Keratinocyte (primary cell): ENCODE data around the gene ST8SIA1. TPM values are rescaled to one million over a fixed set of nuclear protein-coding genes. Genes with fewer than 3 reads are reported as not detected.
A peak's percentile ranks its signal among the peaks of the same experiment; 100 is the strongest.

Experiments used
- DNase-seq: peaks from one replicate; pipeline ENCODE4 v3.0.0-alpha.2; 2011; ENCODE audit warnings: low read depth, missing footprints, low spot score
- FAIRE-seq: peaks from 2 replicates; lab custom pipeline; 2011; peaks lifted over from hg19 to GRCh38; lab: Jason Lieb, UNC
- H2AFZ ChIP-seq: 2 replicates; pipeline ENCODE4 v1.6.0; 2012; ENCODE audit warnings: low read length, control low read depth, inconsistent platforms; ENCODE audit not compliant: control insufficient read depth
- H3K27ac ChIP-seq: 2 replicates; pipeline ENCODE4 v1.5.1; 2011; ENCODE audit warnings: low read length; ENCODE audit not compliant: control insufficient read depth, insufficient read depth
- H3K27me3 ChIP-seq: 3 replicates; pipeline ENCODE4 v1.6.0; 2011; ENCODE audit warnings: low read length; ENCODE audit not compliant: control insufficient read depth, insufficient read depth; ENCODE audit errors: extremely low read depth
- H3K36me3 ChIP-seq, 2 experiments: 2 replicates in 1 of 2; 3 replicates in 1 of 2; pipeline ENCODE4 v1.5.1; 2011; ENCODE audit warnings: low read length in 2 of 2, mild to moderate bottlenecking in 1 of 2; ENCODE audit not compliant: control insufficient read depth in 2 of 2, insufficient read depth in 2 of 2; ENCODE audit errors: extremely low read depth in 1 of 2
- H3K4me1 ChIP-seq: 3 replicates; pipeline ENCODE4 v1.5.1; 2011; ENCODE audit warnings: low read length; ENCODE audit not compliant: control insufficient read depth, insufficient read depth; ENCODE audit errors: extremely low read depth
- H3K4me2 ChIP-seq: 3 replicates; pipeline ENCODE4 v1.6.0; 2011; ENCODE audit warnings: low read depth, low read length; ENCODE audit not compliant: control insufficient read depth, insufficient read depth; ENCODE audit errors: extremely low read depth
- H3K4me3 ChIP-seq, 3 experiments: fragments of 200-600 bp in 1 of 3; sonication (generic) in 1 of 3; 2 replicates in 2 of 3; 3 replicates in 1 of 3; pipeline ENCODE4 v1.5.1; 2011 to 2016; ENCODE audit warnings: low read length in 3 of 3, mild to moderate bottlenecking in 3 of 3, control low read depth in 2 of 3, inconsistent platforms in 1 of 3, low read depth in 1 of 3, mixed read lengths in 1 of 3, mixed run types in 1 of 3, moderate library complexity in 1 of 3; ENCODE audit not compliant: control insufficient read depth in 2 of 3, insufficient read depth in 2 of 3; ENCODE audit errors: extremely low read depth in 1 of 3
- H3K79me2 ChIP-seq: 2 replicates; pipeline ENCODE4 v1.6.0; 2012; ENCODE audit warnings: low read length; ENCODE audit not compliant: control insufficient read depth, insufficient read depth
- H3K9ac ChIP-seq: 3 replicates; pipeline ENCODE4 v1.6.0; 2011; ENCODE audit warnings: low read length; ENCODE audit not compliant: control insufficient read depth, insufficient read depth; ENCODE audit errors: extremely low read depth
- H3K9me1 ChIP-seq: 3 replicates; pipeline ENCODE4 v1.6.0; 2011; ENCODE audit warnings: low read length; ENCODE audit not compliant: control insufficient read depth, insufficient read depth; ENCODE audit errors: extremely low read depth
- H3K9me3 ChIP-seq: 2 replicates; pipeline ENCODE4 v1.5.1; 2012; ENCODE audit warnings: low read depth, low read length; ENCODE audit not compliant: control insufficient read depth
- H4K20me1 ChIP-seq: 3 replicates; pipeline ENCODE4 v1.6.0; 2011; ENCODE audit warnings: low read length; ENCODE audit not compliant: control insufficient read depth, insufficient read depth; ENCODE audit errors: extremely low read depth
- CTCF ChIP-seq, 3 experiments: IDR thresholded peaks in 1 of 3; conservative IDR thresholded peaks in 1 of 3; optimal IDR thresholded peaks in 1 of 3; 2 replicates in 2 of 3; 3 replicates in 1 of 3; pipeline versions ENCODE3 to v1.5.1; 2011; ENCODE audit warnings: low read length in 3 of 3, mild to moderate bottlenecking in 3 of 3, moderate library complexity in 2 of 3, control low read depth in 1 of 3, inconsistent platforms in 1 of 3; ENCODE audit not compliant: insufficient read depth in 2 of 3; ENCODE audit errors: extremely low read depth in 1 of 3
- EZH2 ChIP-seq: IDR thresholded peaks from one replicate; pipeline ENCODE4 v1.6.1; 2012; ENCODE audit warnings: inconsistent platforms, mild to moderate bottlenecking, low read length, moderate library complexity
- dilution Hi-C: fragments of 300-500 bp; cut with MboI; formaldehyde crosslinking; loops from one replicate; pipeline ENCODE4 v1.7.0; 2020; ENCODE audit warnings: low sequenced_read_pairs; ENCODE audit not compliant: extremely low pct_ligation_motif_present
- polyA plus RNA-seq, 5 experiments: library from polyadenylated mRNA; depleted of rRNA in 3 of 5; stranded (reverse) in 3 of 5; stranded (forward) in 1 of 5; unstranded in 1 of 5; fragments of >200 nt; gene quantifications; 1 replicate in 1 of 5; 2 replicates in 3 of 5; 3 replicates in 1 of 5; pipeline versions ENCODE4 v1.2.1 to v1.2.3, GENCODE V29; 2011 to 2012; ENCODE audit warnings: missing spikeins in 2 of 5, low read depth in 1 of 5, low replicate concordance in 1 of 5

Gene ST8SIA1
- polyA plus RNA-seq, 1 donor (not counting 4 experiments of a cell fraction or from before 2014, with no cell fraction given) = 0.50 TPM

- no peaks in the 10 kb centered on the region for H3K9me1 ChIP-seq
- no peaks in the 10 kb centered on the region for H3K27me3 ChIP-seq
- H3K9me3 ChIP-seq = no peaks in the 10 kb centered on the region
- no peak overlapping the region for H2AFZ ChIP-seq
- FAIRE-seq (peak; percentile 79), DNase-seq (no peak)
- dilution Hi-C loops = no loop called here
- H4K20me1 ChIP-seq = no peaks in the 10 kb centered on the region
- no peaks in the 10 kb centered on the region for H3K36me3 ChIP-seq
- H3K9ac ChIP-seq = no peak overlapping the region
- no peaks in the 10 kb centered on the region for H3K4me1 ChIP-seq
- H3K4me3 ChIP-seq = no peak overlapping the region
- TF ChIP-seq EZH2 (no peak), CTCF (optimal IDR thresholded peaks at IDR 0.05 in 1 of 3, IDR thresholded peaks at IDR 0.05 in 1 of 3, conservative IDR thresholded peaks at IDR 0.05 in 1 of 3; ENCODE audit: extremely low read depth in 1 of 3, insufficient read depth in 2 of 3, low read length in 3 of 3) (no peak)
- no peak overlapping the region for H3K27ac ChIP-seq
- no peak overlapping the region for H3K4me2 ChIP-seq
- no peaks in the 10 kb centered on the region for H3K79me2 ChIP-seq
Measured at GRCh38 chr12:22215467-22216253, 118.8 kb downstream of the ST8SIA1 start.

GRCh38 chr12:22211128-22211527 is 123.4 kb downstream of the ST8SIA1 start:
- no peak for FAIRE-seq

More at GRCh38 chr12:22211128-22211527, 123.4 kb downstream of the ST8SIA1 start:
- Histone ChIP-seq H3K36me3 (no peaks in the 10 kb centered on the region), H3K4me3 (no peak overlapping the region), H2AFZ (no peak overlapping the region), H3K9me3 (no peaks in the 10 kb centered on the region), H3K27me3 (no peaks in the 10 kb centered on the region), H3K9ac (no peak overlapping the region), H3K4me1 (peaks cover 6% of the 10 kb centered on the region), H3K9me1 (no peaks in the 10 kb centered on the region), H3K4me2 (no peak overlapping the region), H4K20me1 (no peaks in the 10 kb centered on the region), H3K27ac (no peak overlapping the region), H3K79me2 (no peaks in the 10 kb centered on the region)
- TF ChIP-seq EZH2 = no peak
- no peak for TF ChIP-seq CTCF (optimal IDR thresholded peaks at IDR 0.05 in 1 of 3, IDR thresholded peaks at IDR 0.05 in 1 of 3, conservative IDR thresholded peaks at IDR 0.05 in 1 of 3; ENCODE audit: extremely low read depth in 1 of 3, insufficient read depth in 2 of 3, low read length in 3 of 3)
- DNase-seq = no peak
- dilution Hi-C loops = no loop called here
